GM19468 (cell line): ENCODE data around the gene SLX4IP.
A peak's percentile ranks its signal among the peaks of the same experiment; 100 is the strongest.

Experiments used
- ATAC-seq: cut with Tn5 transposase; IDR thresholded peaks from one replicate; pipeline ENCODE4 v1.9.1; 2021; ENCODE audit warnings: mild to moderate bottlenecking, moderate library complexity, moderate number of reproducible peaks; ENCODE audit not compliant: unreplicated experiment; ENCODE audit errors: extremely low read depth

SLX4IP gene

DNA sequence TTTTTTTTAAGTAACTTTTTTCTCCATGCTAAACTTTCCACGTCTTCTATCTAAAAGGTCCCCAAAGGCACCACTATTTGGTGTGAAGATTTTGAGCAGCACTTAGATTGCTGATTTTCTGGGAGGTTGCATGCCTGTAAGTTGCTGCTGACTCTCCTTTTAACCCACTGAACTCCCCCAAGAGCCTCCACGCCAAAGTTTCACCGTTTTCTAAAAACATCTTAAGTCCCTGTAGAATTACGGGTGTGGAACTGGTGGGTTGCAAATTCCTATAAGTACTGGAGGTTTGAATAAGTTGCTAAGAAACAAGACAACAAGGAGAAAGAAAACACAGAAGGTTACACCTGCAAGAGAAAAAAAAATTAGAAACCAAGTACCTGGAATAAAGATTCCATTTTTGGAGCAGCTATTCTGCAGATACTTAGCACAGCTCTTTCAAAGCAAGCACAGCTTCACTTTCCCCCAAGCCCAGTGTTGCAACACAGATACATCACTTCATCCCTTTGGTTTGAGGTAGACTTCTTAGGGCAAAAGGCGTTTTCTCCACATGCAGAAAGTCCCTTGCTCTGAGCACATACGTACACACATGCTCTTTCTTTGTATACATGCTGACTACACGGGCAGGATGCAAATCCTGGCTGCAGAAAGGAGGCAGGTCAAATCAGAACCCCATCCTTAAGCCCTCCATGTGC is 233.7 kb downstream of the SLX4IP start:
- ATAC-seq, result no peak

DNA sequence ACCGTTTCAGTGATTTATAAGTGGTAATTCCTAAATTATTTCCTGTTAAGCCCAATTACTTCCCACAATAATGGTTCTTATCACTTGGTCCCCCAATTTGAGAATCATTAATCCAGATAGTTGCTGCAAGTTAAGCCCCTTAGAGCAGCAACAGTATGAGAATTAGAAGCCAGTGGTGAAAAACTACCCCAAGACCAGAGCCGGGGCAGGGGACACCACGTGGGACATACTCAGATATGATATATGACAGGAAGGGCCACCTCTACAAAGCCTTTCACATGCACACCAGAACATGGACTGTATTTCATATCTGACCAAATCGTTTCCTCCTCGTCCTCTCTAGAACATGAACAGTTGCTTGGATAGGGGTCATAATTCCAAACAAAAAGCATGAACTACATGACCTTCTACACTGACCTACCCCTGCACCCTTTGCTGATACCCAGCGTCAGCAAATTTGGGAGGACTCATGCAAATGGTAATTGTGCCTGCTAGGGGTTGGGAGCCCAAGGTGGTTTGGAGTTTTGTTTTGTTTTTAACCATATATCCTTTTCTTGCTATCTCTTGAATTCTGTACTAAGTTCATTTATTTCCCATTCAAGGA is 234.8 kb downstream of the SLX4IP start:
- ATAC-seq, result no peak

DNA sequence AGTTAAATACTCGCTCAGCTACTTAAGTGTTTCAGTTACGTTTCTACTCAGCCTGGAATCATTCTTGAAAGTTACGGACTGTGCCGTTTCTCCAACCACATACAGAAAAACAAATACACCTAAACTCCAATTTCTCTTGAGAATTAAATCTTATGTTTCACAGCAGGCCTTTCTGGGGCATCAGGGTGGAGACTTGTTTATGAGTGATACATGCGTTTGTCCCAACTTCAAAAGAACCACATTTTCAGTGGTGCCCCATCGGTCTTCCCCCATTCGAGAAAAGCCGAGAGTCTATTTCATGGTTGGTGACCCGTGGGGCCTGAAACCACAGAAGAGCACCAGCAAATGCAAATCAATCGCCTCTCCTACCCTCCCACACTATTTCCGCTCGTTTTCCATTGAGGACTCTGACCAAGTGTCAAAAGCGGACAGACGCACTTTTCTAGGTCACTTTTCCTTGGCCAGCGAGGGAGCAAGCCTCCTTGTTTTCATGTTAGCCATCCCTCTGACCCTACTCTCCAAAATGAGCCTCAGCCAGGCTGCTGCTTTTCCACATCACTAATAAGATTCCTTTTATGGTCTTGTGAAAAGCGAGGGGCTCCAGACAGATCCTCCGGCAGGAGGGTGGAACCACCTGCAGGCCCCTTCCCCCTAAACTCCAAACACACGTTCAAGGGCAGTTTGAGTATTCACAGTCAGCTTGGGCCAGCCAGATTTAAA is 235.6 kb downstream of the SLX4IP start:
- peak; percentile 6 for ATAC-seq

DNA sequence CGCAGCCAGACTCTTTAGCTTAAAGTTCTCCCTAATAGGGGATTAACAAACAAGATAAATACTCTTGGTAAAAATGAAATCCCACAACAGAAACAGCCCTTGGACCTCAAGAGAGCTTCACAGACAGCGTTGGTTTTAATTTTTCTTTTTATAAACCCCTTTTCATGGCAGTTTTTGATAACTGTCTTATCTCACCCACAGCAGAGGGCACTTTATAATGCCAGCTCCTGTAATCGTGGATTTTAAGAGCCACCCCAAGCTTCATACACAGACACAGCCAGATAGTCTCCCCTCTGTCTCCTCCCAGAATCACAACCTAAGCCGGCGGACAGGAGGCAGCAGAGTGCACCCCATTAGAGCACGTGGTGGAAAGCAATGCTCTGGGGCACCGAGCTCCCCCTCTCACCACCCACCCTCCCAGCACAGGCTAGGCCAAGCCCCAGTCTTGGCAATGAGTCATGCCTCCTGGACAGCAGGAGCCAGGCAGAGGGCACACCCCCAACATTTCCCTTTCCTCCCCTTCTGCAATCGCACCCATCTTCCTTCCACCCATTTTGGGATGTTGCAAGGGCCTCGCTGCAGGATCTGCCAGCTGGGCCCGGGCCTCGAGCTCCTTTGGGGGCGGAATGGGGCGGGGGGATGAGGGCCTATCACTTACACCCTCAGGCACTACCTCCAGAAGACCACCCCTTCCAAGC is 236.3 kb downstream of the SLX4IP start:
- ATAC-seq, result peak; percentile 9

DNA sequence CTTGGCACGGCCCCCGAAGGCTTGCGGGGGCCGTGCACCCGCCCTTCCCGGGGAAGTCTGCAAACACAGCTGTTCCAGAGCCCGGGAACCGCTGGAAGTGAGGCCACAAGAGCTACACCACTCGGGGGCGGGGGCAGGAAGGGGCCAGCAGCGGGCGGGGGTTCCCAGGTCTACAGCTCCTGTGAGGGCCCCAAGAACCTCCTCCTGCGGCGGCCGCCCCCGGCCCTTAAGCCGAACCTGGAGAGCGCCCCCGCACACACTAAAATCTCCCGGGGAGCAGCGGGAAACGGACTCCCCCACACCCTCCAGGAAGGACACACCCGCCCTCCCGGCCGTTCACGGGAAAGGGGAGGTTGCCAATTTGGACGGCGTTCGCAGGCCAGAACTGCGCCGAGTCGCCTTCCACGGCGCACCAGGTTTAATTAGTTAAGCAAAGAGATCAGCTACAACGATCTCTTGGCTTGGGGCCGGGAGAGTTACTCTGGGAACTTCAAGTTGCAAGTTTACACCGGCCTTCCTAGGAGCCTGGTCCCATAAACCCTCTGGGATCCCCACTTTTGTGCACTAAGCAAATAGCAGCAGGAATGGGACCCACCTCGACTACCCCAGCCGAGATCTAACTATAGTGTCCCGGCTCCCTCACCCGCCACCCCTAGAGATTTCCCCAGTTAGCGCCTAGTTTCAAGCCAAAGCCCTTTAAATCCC is 237.0 kb downstream of the SLX4IP start:
- no peak for ATAC-seq

DNA sequence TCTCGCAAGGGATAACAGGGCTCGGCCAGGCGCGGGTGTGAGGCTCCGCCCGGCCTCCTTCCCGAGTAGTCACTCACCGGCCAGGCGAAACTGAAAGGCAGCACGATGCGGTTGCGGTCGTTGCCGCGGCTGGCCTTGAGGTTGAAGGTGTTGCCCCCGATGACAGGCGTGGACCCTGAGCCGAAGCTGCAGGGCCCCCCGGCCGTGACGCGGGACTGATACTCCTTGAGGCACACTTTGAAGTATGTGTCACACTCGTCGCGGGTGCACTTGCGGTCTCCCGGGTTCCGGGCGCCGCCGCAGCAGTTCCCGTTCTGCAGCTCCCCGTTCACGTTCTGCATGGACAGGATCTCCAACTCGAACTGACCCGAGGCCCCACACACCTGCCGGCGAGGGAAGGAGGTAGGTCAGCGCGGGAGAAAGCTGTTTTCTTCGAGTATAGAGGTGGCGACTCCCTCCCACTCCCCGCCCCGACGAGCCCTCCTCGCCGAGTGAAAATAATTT is 237.6 kb downstream of the SLX4IP start:
- ATAC-seq, result no peak

DNA sequence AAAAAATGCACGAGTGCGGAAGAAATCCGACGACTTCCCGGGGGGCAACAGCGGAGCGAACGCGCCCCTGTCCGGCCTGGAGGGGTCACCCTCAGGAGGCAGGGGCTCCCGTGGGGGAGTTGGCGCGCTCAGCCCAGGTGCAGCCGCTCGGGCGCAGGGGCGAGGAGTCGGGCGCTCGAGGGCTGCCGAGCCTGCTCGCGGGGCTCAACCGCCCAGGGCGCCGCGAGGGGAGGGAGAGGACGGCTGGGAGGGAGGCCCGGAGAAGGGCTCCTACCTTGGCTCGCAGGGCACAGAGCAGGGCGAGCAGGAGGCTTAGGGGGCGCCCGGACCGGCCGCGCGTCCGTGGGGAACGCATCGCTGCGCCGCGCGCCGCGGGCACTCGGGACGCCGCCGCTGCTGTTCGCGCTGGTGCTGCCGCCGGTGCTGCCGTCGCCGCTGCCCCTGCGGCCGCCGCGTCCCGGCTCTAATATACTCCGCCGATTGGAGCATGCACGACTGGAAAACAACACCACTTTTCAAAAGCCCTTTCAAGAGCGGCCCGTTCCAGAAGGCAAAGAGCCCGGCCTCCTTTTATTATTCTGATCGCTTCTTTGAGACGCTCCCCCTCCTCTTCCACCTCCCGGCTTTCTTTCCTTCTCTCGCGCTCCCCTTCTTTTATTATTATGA is 238.2 kb downstream of the SLX4IP start:
- no peak for ATAC-seq

DNA sequence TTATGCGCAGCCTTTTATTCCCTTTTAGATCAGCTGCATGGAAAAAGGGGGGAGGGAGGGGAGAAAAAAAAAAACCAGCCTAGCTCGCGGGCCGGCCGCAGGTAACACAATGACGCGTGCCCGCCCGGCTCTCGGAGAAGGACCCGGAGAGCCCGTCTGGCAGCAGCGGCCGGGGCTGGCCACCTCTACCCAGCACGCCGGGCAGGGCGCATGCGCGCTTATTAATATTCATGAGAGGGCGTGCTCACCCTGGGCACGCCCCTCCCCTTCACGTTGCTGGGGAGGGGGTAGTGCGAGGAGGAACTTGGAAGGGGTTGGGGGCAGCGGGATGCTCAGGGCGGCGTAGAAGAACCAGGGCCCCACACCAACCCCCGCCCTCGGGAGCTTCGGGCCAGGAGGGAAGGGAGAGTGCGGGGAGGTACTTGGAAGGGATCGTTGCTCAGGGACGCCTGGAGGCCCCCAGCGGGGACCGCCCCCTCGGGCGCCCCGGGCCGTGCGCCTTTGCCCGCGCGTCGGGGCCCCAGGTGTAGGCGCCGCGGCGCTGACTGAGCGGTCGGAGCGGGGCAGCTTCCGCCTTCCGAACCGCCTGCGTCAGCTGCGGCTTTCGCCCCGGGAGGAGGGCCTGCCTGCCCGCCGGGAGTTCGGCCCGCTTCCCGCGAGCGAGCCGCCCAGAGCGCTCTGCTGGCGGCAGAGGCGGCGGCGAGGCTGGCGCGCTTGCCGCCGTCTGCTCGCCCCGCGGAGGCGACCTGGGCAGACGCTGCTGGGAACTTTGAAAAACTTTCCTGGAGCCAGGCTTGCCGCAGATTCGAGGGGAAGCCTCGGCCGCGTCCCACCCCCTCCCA is 239.0 kb downstream of the SLX4IP start, which contains the start of gene JAG1:
Gene JAG1 (minus strand): TSS at position 158 of the 842 bp plus-strand sequence. CDS start 469 bp downstream, outside the sequence.
- peak; percentile 33 for ATAC-seq

DNA sequence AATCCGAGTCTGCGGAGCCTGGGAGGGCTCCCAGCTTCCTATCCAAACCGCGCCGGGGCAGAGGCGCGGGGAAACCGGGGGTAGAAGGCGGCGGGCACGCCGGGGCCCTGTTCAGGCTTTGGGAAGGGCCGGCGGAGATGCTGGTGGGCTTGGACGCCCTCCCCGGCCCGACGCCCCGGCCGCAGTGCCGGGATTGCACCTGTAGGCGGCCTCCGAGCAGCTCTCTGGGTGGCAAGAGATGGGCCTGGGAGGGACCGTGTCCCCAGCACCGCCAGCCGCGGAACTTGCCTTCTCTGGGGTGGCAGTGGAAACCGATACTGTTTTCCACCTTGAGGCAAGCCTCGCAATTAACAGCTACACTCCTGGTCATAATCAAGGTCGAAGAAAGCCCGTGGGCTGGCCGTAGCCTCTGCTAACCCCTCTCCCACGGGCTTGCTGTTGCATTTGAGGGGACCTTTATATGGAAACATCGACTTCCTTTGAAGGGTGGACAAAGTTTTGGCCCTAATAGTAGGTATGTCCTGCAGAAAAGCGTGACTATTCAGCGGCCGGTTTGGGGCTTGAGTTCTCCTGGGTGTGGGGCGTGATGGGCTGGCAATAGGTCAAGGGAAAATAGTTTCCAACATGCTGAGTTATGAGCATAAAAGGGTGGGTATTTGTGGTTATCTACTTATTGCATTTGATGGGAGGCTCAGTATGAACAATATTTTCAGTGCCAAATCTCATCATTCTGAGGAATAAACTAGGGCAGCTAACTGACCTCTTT is 239.8 kb downstream of the SLX4IP start:
- ATAC-seq, result peak; percentile 16

DNA sequence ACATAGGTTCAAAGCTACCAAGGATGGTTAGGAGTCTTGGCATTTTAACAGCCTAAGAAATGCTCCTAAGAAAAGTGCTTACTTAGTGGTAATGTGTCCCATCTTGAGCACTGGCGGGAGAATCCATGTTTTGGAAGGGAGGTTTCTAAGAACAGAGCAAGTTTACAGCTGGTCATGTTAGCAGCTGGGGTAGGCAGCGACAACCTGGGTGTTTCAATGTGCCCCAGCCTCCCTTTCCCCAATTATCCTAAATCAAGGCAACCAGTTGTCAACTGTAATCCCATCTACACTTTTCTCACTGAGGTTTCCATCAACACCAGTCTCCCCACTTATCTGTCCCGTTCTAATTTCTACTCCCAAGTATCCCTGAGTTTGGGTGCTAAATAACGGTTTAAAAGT is 240.3 kb downstream of the SLX4IP start:
- ATAC-seq, result no peak

DNA sequence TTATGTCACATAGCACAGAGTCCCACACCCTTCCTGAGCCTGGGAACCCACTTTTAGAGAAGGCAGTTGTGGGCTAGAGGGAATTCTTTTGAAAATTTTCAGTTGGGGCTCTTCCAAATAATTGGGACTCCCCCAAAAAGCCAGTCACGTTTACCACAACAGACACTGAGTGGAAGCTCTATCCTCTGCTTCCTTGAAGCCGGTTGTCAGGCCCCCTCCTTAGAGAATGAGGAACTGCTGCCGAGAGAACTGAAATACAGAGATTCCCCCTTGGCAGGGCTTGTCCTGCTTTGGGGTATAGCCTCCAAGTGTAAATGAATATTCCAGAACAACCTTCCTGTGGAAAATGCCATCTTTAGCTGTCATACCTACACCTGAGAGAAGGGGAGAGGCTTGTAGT is 241.4 kb downstream of the SLX4IP start:
- no peak for ATAC-seq
